Measurements from ENCODE around the gene SCARB1.

The SCARB1 gene

GRCh38 chr12:124753228-124753591, 110.5 kb downstream of the SCARB1 start:
- no peak overlapping the region for H3K4me3 ChIP-seq (ENCODE audit: low read depth, low read length, poor library complexity, severe bottlenecking)
- H3K9ac ChIP-seq (ENCODE audit: low read length): no peak overlapping the region
- no peak overlapping the region for H3K4me2 ChIP-seq (ENCODE audit: low read length)
- TF ChIP-seq EZH2 (IDR thresholded peaks at IDR 0.05; ENCODE audit: borderline replicate concordance, low read length) (no peak), CTCF (IDR thresholded peaks at IDR 0.05; ENCODE audit: low read length) (no peak)
- H3K9me3 ChIP-seq (ENCODE audit: low read length): no peaks in the 10 kb centered on the region
- H3K36me3 ChIP-seq (ENCODE audit: insufficient read depth, low read length): no peaks in the 10 kb centered on the region; the same call in 1 of the 2 replicates
- H3K9me2 ChIP-seq (ENCODE audit: low read depth, low read length): no peaks in the 10 kb centered on the region
- H4K20me1 ChIP-seq (ENCODE audit: insufficient read depth, low read length): no peaks in the 10 kb centered on the region
- H3F3A ChIP-seq (ENCODE audit: insufficient read depth, low read length): no peaks in the 10 kb centered on the region
- H3K4me1 ChIP-seq (ENCODE audit: insufficient read depth, low read length, severe bottlenecking): no peaks in the 10 kb centered on the region
- peaks cover 32% of the 10 kb centered on the region; the same call in 1 of the 2 replicates for H3K27me3 ChIP-seq (ENCODE audit: insufficient read depth, low read length)
- H3K27ac ChIP-seq (ENCODE audit: low read depth, low read length, poor library complexity, severe bottlenecking): no peak overlapping the region
- H2AFZ ChIP-seq (ENCODE audit: low read length): no peak overlapping the region
- H3K79me2 ChIP-seq (ENCODE audit: insufficient read depth, low read length): no peaks in the 10 kb centered on the region

DNA sequence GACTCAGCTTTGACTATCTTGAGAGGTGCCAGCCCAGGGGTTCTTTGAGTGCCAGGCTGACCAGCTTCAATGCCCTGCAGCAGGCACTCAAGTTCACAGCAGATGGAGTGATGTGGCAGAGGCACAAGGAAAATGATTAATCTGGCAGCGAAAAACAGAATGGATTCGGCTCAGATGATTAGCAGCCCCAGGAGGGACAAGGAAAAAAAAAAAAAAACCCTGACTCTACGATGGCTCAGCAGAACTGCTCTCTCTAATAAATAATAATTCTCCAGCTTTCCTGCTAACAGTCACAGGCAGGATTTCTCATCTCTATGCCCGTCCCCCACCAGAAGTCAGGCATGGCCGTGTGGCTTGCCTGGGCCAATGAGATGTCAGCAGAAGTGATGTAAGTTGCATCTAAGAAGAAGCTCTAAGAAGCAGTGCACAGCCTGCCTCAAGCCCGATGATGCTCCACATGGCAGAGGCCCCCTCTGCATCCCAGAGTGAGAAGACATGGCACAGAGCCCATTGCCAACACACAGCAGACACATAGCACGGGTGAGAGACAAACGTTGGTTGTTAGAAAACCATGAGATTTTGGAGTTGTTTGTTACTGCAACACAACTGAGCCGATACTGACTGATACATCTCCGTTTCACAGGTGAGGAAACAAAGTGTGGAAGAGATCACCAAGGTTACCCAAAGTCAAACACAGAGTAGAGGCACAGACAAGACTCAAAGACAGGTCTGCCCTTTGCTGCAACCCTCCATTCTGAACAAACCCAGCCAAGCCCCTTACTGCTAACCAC, 111.0 kb downstream of the SCARB1 start:
- Histone ChIP-seq H3K4me2 (ENCODE audit: low read length) (no peak overlapping the region), H3K36me3 (ENCODE audit: insufficient read depth, low read length) (no peaks in the 10 kb centered on the region; the same call in 1 of the 2 replicates), H3K79me2 (ENCODE audit: insufficient read depth, low read length) (no peaks in the 10 kb centered on the region), H4K20me1 (ENCODE audit: insufficient read depth, low read length) (no peaks in the 10 kb centered on the region), H3K4me1 (ENCODE audit: insufficient read depth, low read length, severe bottlenecking) (no peaks in the 10 kb centered on the region), H3K4me3 (ENCODE audit: low read depth, low read length, poor library complexity, severe bottlenecking) (no peak overlapping the region), H3K9me2 (ENCODE audit: low read depth, low read length) (no peaks in the 10 kb centered on the region), H3F3A (ENCODE audit: insufficient read depth, low read length) (no peaks in the 10 kb centered on the region), H2AFZ (ENCODE audit: low read length) (no peak overlapping the region), H3K9ac (ENCODE audit: low read length) (no peak overlapping the region), H3K9me3 (ENCODE audit: low read length) (no peaks in the 10 kb centered on the region), H3K27me3 (ENCODE audit: insufficient read depth, low read length) (peaks cover 30% of the 10 kb centered on the region; the same call in 1 of the 2 replicates), H3K27ac (ENCODE audit: low read depth, low read length, poor library complexity, severe bottlenecking) (no peak overlapping the region)
- TF ChIP-seq EZH2 (IDR thresholded peaks at IDR 0.05; ENCODE audit: borderline replicate concordance, low read length) (no peak), CTCF (IDR thresholded peaks at IDR 0.05; ENCODE audit: low read length) (no peak)

- H3K4me3 ChIP-seq (ENCODE audit: low read depth, low read length, poor library complexity, severe bottlenecking): no peak overlapping the region
- no peak overlapping the region for H3K27ac ChIP-seq (ENCODE audit: low read depth, low read length, poor library complexity, severe bottlenecking)
- TF ChIP-seq EZH2 (IDR thresholded peaks at IDR 0.05; ENCODE audit: borderline replicate concordance, low read length) (no peak), CTCF (IDR thresholded peaks at IDR 0.05; ENCODE audit: low read length) (no peak)
- H2AFZ ChIP-seq (ENCODE audit: low read length): no peak overlapping the region
- H3F3A ChIP-seq (ENCODE audit: insufficient read depth, low read length): no peaks in the 10 kb centered on the region
- no peaks in the 10 kb centered on the region for H3K4me1 ChIP-seq (ENCODE audit: insufficient read depth, low read length, severe bottlenecking)
- H4K20me1 ChIP-seq (ENCODE audit: insufficient read depth, low read length): no peaks in the 10 kb centered on the region
- H3K9me2 ChIP-seq (ENCODE audit: low read depth, low read length): no peaks in the 10 kb centered on the region
- no peaks in the 10 kb centered on the region for H3K79me2 ChIP-seq (ENCODE audit: insufficient read depth, low read length)
- H3K36me3 ChIP-seq (ENCODE audit: insufficient read depth, low read length): no peaks in the 10 kb centered on the region; the same call in 1 of the 2 replicates
- H3K9me3 ChIP-seq (ENCODE audit: low read length): no peaks in the 10 kb centered on the region
- peaks cover 25% of the 10 kb centered on the region; the same call in 1 of the 2 replicates for H3K27me3 ChIP-seq (ENCODE audit: insufficient read depth, low read length)
- no peak overlapping the region for H3K9ac ChIP-seq (ENCODE audit: low read length)
- no peak overlapping the region for H3K4me2 ChIP-seq (ENCODE audit: low read length)
Observed at GRCh38 chr12:124751654-124752355, 111.9 kb downstream of the SCARB1 start.
